Vagina (tissue), 2 donors: Measurements from ENCODE around the gene IL17C.

Experiments used
- POLR2A ChIP-seq, 2 donors: fragments of 450-650 bp; IDR thresholded peaks; one replicate each; pipeline ENCODE4 v1.6.1; 2017; ENCODE audit warnings: antibody characterized with exemption in 2 of 2, mild to moderate bottlenecking in 2 of 2, moderate library complexity in 2 of 2
- POLR2AphosphoS5 ChIP-seq, 2 donors: sonication (generic); formaldehyde crosslinking; IDR thresholded peaks; one replicate each; pipeline ENCODE4 v1.9.0; 2017; ENCODE audit warnings: antibody characterized with exemption in 2 of 2, mild to moderate bottlenecking in 2 of 2, low read depth in 1 of 2; ENCODE audit not compliant: insufficient read depth in 1 of 2
- TF ChIP-seq, protein P1 (sequence below), 3 experiments: fragments of 450-650 bp in 2 of 3; fragments of 200-600 bp in 1 of 3; sonication (generic) in 1 of 3; IDR thresholded peaks; one replicate each; pipeline ENCODE4 v1.5.1; 2017 to 2019; ENCODE audit warnings: antibody characterized with exemption in 3 of 3, mild to moderate bottlenecking in 2 of 3, moderate library complexity in 2 of 3

DNA sequence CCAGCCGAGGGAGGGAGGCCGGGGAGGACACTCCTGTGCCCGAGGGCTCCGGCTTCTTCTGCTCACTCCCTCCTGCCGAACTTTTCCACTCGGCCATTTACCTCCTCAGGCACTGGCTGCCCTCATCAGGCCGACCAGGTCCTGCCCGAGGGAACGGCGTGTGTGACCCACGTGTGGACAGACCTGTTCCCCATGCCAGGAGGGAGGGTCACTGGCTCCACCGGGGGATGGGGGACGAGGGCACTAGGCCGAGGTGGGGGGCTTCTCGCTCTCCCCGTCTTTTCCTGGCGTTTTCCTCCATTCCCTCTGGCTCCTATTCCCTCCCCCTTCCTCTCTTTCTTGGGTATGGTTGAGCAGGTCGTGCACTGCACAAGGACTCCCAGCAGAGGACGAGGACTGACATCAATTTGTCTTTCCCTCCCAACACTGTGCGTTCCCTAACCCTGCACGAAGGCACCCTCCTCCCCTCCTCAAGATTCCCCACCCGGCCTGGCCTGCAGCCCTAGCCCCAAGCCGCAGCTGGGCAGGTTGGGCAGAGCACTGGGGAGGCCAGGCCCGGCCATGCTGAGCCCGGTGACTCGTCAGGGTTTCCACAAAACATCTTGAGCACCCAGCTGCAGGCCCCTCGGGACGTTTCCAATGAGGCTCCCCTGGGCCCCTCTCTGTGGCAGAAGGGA lies 3.2 kb upstream of the IL17C start:
- TF ChIP-seq, protein P1, sequence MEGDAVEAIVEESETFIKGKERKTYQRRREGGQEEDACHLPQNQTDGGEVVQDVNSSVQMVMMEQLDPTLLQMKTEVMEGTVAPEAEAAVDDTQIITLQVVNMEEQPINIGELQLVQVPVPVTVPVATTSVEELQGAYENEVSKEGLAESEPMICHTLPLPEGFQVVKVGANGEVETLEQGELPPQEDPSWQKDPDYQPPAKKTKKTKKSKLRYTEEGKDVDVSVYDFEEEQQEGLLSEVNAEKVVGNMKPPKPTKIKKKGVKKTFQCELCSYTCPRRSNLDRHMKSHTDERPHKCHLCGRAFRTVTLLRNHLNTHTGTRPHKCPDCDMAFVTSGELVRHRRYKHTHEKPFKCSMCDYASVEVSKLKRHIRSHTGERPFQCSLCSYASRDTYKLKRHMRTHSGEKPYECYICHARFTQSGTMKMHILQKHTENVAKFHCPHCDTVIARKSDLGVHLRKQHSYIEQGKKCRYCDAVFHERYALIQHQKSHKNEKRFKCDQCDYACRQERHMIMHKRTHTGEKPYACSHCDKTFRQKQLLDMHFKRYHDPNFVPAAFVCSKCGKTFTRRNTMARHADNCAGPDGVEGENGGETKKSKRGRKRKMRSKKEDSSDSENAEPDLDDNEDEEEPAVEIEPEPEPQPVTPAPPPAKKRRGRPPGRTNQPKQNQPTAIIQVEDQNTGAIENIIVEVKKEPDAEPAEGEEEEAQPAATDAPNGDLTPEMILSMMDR (IDR thresholded peaks at IDR 0.05), result no peak
- TF ChIP-seq POLR2A (IDR thresholded peaks at IDR 0.05) (no peak), POLR2AphosphoS5 (IDR thresholded peaks at IDR 0.05; ENCODE audit: insufficient read depth in 1 of 2, low read depth in 1 of 2) (no peak)
